ENCODE results near the gene JRKL. TPM values are rescaled to one million over a fixed set of nuclear protein-coding genes. Genes with fewer than 3 reads are reported as not detected.

The JRKL gene
- polyA plus RNA-seq, 3 donors, result 1.3 to 2.0 (median 1.9) TPM

- H3K4me1 Mint-ChIP-seq, result no peaks in the 10 kb centered on the region
- H3K4me1 ChIP-seq (ENCODE audit: control insufficient read depth in 1 of 2, insufficient read depth in 2 of 2, low read length in 2 of 2), result no peaks in the 10 kb centered on the region
- H3K4me2 ChIP-seq (replicated peaks; ENCODE audit: extremely low read depth, low read length, poor library complexity, severe bottlenecking), result no peak overlapping the region
- DNase-seq, result no peak
- H3K27me3 ChIP-seq (ENCODE audit: control insufficient read depth in 2 of 2, insufficient read depth in 2 of 2, low read length in 2 of 2), result no peaks in the 10 kb centered on the region
- peaks cover 43 to 71% of the 10 kb centered on the region in 2 donors for H3K36me3 ChIP-seq (replicated peaks in 1 of 2; ENCODE audit: control insufficient read depth in 1 of 2, insufficient read depth in 2 of 2, low read length in 2 of 2)
- no peaks in the 10 kb centered on the region for H3K9me3 ChIP-seq (replicated peaks in 1 of 2; ENCODE audit: control insufficient read depth in 1 of 2, insufficient read depth in 1 of 2, low read length in 2 of 2)
- H3K27me3 Mint-ChIP-seq (ENCODE audit: low read depth in 3 of 3), result no peaks in the 10 kb centered on the region
- intact Hi-C loops (cut with micrococcal nuclease), result no loop called here
- no peak overlapping the region for H3K4me3 ChIP-seq (replicated peaks in 1 of 3; ENCODE audit: low read depth in 2 of 3, low read length in 3 of 3)
- no peak overlapping the region for H3K27ac Mint-ChIP-seq
- H3K79me2 ChIP-seq (ENCODE audit: insufficient read depth, low read length), result no peaks in the 10 kb centered on the region
- TF ChIP-seq CTCF (IDR thresholded peaks at IDR 0.05), result no peak
- no peaks in the 10 kb centered on the region for H4K20me1 ChIP-seq (ENCODE audit: insufficient read depth, low read length)
- no peak overlapping the region for H3K4me3 Mint-ChIP-seq
- no peak overlapping the region for H2AFZ ChIP-seq (ENCODE audit: insufficient read depth, low read depth, low read length, poor library complexity, severe bottlenecking)
- peaks cover 40 to 48% of the 10 kb centered on the region in 2 donors for H3K36me3 Mint-ChIP-seq
- no peak overlapping the region for H3K9ac ChIP-seq (ENCODE audit: insufficient read depth, low read length, poor library complexity, severe bottlenecking)
- H3K27ac ChIP-seq (ENCODE audit: low read depth in 1 of 2, low read length in 2 of 2), result no peak overlapping the region
- no peaks in the 10 kb centered on the region for H3K9me3 Mint-ChIP-seq
- WGBS (ENCODE audit: insufficient coverage), result 100% methylated on average over 1 of the region's 2 CpGs
Observed at GRCh38 chr11:96361778-96362177, 28.0 kb upstream of the JRKL start.

GRCh38 chr11:96365493-96365892, 24.3 kb upstream of the JRKL start:
- H4K20me1 ChIP-seq (ENCODE audit: insufficient read depth, low read length), result no peaks in the 10 kb centered on the region
- no peak overlapping the region for H3K4me3 Mint-ChIP-seq
- peaks cover 7% of the 10 kb centered on the region for H3K4me1 Mint-ChIP-seq
- no peaks in the 10 kb centered on the region for H3K27me3 ChIP-seq (ENCODE audit: control insufficient read depth in 2 of 2, insufficient read depth in 2 of 2, low read length in 2 of 2)
- H3K4me2 ChIP-seq (replicated peaks; ENCODE audit: extremely low read depth, low read length, poor library complexity, severe bottlenecking), result no peak overlapping the region
- H3K9ac ChIP-seq (ENCODE audit: insufficient read depth, low read length, poor library complexity, severe bottlenecking), result no peak overlapping the region
- no peak for DNase-seq
- H3K36me3 Mint-ChIP-seq, result peaks cover 30 to 45% of the 10 kb centered on the region in 2 donors
- WGBS (ENCODE audit: insufficient coverage), result no CpG with 5 or more reads among the region's 1 CpG
- no peak overlapping the region for H2AFZ ChIP-seq (ENCODE audit: insufficient read depth, low read depth, low read length, poor library complexity, severe bottlenecking)
- no peak overlapping the region for H3K27ac ChIP-seq (ENCODE audit: low read depth in 1 of 2, low read length in 2 of 2)
- peaks cover 0 to 6% of the 10 kb centered on the region in 2 donors for H3K9me3 ChIP-seq (replicated peaks in 1 of 2; ENCODE audit: control insufficient read depth in 1 of 2, insufficient read depth in 1 of 2, low read length in 2 of 2)
- no peaks in the 10 kb centered on the region for H3K79me2 ChIP-seq (ENCODE audit: insufficient read depth, low read length)
- peaks cover 28 to 65% of the 10 kb centered on the region in 2 donors for H3K36me3 ChIP-seq (replicated peaks in 1 of 2; ENCODE audit: control insufficient read depth in 1 of 2, insufficient read depth in 2 of 2, low read length in 2 of 2)
- H3K27me3 Mint-ChIP-seq (ENCODE audit: low read depth in 3 of 3), result no peaks in the 10 kb centered on the region
- H3K27ac Mint-ChIP-seq, result no peak overlapping the region
- H3K4me3 ChIP-seq (replicated peaks in 1 of 3; ENCODE audit: low read depth in 2 of 3, low read length in 3 of 3), result no peak overlapping the region
- peaks cover 0 to 18% (median 7%) of the 10 kb centered on the region in 7 donors for H3K9me3 Mint-ChIP-seq
- intact Hi-C loops (cut with micrococcal nuclease), result no loop called here
- H3K4me1 ChIP-seq (ENCODE audit: control insufficient read depth in 1 of 2, insufficient read depth in 2 of 2, low read length in 2 of 2), result peaks cover 3 to 9% of the 10 kb centered on the region in 2 donors
- TF ChIP-seq CTCF (IDR thresholded peaks at IDR 0.05), result no peak
